ENCODE data around the gene NBR1.
A peak's percentile ranks its signal among the peaks of the same experiment; 100 is the strongest.
"Not testable (repeated sequence)": the region's sequence is repeated elsewhere in the genome, so short reads cannot be mapped to it uniquely, and the experiment has no call there.

The NBR1 gene

DNA sequence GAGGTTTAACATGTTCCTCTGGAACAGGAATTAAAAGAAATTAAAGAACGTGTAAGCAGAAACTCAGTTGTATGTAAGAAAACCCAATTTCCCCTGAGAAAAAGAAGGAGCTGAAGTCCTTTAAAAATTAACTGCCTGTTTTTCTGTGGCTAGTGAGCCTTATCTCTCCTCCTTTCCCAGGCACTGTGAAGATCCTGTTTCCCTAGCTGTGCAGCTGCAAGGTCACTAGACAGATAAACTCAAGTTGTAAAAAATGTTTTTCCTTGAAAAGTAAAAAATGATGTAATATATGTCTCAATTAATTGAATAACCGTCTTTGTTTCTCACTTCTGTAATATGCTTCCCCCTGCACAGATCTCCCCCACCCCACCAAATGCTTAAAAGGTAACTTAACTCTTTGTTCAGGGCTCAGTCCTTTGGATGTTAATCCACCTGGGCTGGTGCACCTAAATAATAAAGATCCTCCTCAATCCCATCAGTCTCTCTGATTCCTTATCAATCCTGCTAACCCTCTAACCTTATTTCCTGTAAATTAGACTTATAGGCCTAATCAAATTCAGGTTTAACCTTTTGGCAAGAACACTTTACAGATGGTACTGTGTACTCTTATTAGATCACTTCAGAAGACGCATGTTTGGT lies 17.7 kb upstream of the NBR1 start:
- peaks cover 7 to 25% of the 10 kb centered on the region in 2 experiments; a peak in 2 of 3 replicates for H3K36me3 ChIP-seq (ENCODE audit: control insufficient read depth in 2 of 2, insufficient read depth in 1 of 2, low read length in 2 of 2)
- H3K9me3 ChIP-seq (ENCODE audit: control insufficient read depth, insufficient read depth, low read depth, low read length); H3K27ac ChIP-seq (ENCODE audit: extremely low read depth, low read depth, low read length); H3K4me1 ChIP-seq (ENCODE audit: control insufficient read depth, insufficient read depth, low read length); H3K4me3 ChIP-seq (ENCODE audit: low read depth, low read length); CTCF ChIA-PET: not testable (repeated sequence)
- TF ChIP-seq SETDB1 (IDR thresholded peaks at IDR 0.05; ENCODE audit: insufficient read length, low read length), result peak; percentile 54
- POLR2A ChIA-PET, result interaction anchor here (1.0 kb wide), 1 partner anchor 30 kb away, joined by 5 read pairs; no protein-coding TSS in a partner anchor

DNA sequence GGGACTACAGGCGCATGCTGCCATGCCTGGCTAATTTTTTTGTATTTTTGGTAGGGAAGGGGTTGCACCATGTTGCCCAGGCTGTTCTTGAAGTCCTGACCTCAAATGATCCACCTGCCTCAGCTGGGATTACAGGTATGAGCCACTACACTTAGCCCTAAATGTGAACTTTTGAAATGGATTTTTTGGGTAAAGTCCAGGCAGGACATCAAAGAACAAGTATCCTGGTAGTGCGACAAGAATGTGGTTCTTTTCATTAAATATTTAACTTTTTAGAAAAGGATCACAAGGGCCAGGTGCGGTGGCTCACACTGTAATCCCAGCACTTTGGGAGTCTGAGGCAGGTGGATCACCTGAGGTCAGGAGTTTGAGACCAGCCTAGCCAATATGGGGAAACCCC lies 15.3 kb upstream of the NBR1 start:
- H3K4me3 ChIP-seq (ENCODE audit: low read depth, low read length), result no peak overlapping the region
- POLR2A ChIA-PET, result no interaction called here
- H3K36me3 ChIP-seq (ENCODE audit: control insufficient read depth in 2 of 2, insufficient read depth in 1 of 2, low read length in 2 of 2), result peaks cover 7 to 27% of the 10 kb centered on the region in 2 experiments; a peak in 2 of 3 replicates
- CTCF ChIA-PET, result interaction anchor here (0.6 kb wide), 1 partner anchor 9 kb away, joined by 3 read pairs; no protein-coding TSS in a partner anchor
- TF ChIP-seq ZNF155 (tag by site-specific recombination; IDR thresholded peaks at IDR 0.05), result no peak
- TF ChIP-seq, protein P1, sequence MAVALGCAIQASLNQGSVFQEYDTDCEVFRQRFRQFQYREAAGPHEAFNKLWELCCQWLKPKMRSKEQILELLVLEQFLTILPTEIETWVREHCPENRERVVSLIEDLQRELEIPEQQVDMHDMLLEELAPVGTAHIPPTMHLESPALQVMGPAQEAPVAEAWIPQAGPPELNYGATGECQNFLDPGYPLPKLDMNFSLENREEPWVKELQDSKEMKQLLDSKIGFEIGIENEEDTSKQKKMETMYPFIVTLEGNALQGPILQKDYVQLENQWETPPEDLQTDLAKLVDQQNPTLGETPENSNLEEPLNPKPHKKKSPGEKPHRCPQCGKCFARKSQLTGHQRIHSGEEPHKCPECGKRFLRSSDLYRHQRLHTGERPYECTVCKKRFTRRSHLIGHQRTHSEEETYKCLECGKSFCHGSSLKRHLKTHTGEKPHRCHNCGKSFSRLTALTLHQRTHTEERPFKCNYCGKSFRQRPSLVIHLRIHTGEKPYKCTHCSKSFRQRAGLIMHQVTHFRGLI (tag by site-specific recombination; IDR thresholded peaks at IDR 0.05), result no peak
- no peak for TF ChIP-seq SP7 (tag by site-specific recombination; IDR thresholded peaks at IDR 0.05)
- no peak for TF ChIP-seq ZNF585B (tag by site-specific recombination; IDR thresholded peaks at IDR 0.05)
- TF ChIP-seq ZSCAN23 (tag by site-specific recombination; IDR thresholded peaks at IDR 0.05), result no peak
- TF ChIP-seq MZF1 (tag by site-specific recombination; IDR thresholded peaks at IDR 0.05; ENCODE audit: borderline replicate concordance), result no peak
- TF ChIP-seq ZNF302 (tag by site-specific recombination; IDR thresholded peaks at IDR 0.05; ENCODE audit: low read depth), result no peak
- no peak for TF ChIP-seq SETDB1 (IDR thresholded peaks at IDR 0.05; ENCODE audit: insufficient read length, low read length)
- TF ChIP-seq ZNF248 (tag by site-specific recombination; IDR thresholded peaks at IDR 0.05), result no peak
- no peak for TF ChIP-seq ZNF548 (tag by site-specific recombination; IDR thresholded peaks at IDR 0.05)
- TF ChIP-seq ZNF184 (tag by site-specific recombination; IDR thresholded peaks at IDR 0.05), result no peak
- no peak overlapping the region for H3K27ac ChIP-seq (ENCODE audit: extremely low read depth, low read depth, low read length)
- no peaks in the 10 kb centered on the region for H3K4me1 ChIP-seq (ENCODE audit: control insufficient read depth, insufficient read depth, low read length)
- H3K9me3 ChIP-seq (ENCODE audit: control insufficient read depth, insufficient read depth, low read depth, low read length), result no peaks in the 10 kb centered on the region

DNA sequence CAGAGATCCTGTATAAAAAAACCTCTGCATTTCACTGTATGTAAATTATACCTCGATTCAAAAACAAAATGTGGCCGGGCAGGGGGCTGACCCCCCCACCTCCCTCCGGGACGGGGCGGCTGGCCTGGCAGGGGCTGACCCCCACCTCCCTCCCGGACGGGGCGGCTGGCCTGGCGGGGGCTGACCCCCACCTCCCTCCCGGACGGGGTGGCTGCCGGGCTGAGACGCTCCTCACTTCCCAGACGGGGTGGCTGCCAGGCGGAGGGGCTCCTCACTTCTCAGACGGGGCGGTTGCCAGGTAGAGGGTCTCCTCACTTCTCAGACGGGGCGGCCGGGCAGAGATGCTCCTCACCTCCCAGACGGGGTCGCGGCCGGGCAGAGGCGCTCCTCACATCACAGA lies 11.8 kb upstream of the NBR1 start:
- CTCF ChIA-PET; H3K9me3 ChIP-seq (ENCODE audit: control insufficient read depth, insufficient read depth, low read depth, low read length); H3K4me1 ChIP-seq (ENCODE audit: control insufficient read depth, insufficient read depth, low read length); H3K4me3 ChIP-seq (ENCODE audit: low read depth, low read length); H3K27ac ChIP-seq (ENCODE audit: extremely low read depth, low read depth, low read length): not testable (repeated sequence)
- POLR2A ChIA-PET, result interaction anchor here (0.6 kb wide), 1 partner anchor 136 kb away, joined by 5 read pairs; no protein-coding TSS in a partner anchor
- peaks cover 7 to 28% of the 10 kb centered on the region in 2 experiments; a peak in 2 of 3 replicates for H3K36me3 ChIP-seq (ENCODE audit: control insufficient read depth in 2 of 2, insufficient read depth in 1 of 2, low read length in 2 of 2)

DNA sequence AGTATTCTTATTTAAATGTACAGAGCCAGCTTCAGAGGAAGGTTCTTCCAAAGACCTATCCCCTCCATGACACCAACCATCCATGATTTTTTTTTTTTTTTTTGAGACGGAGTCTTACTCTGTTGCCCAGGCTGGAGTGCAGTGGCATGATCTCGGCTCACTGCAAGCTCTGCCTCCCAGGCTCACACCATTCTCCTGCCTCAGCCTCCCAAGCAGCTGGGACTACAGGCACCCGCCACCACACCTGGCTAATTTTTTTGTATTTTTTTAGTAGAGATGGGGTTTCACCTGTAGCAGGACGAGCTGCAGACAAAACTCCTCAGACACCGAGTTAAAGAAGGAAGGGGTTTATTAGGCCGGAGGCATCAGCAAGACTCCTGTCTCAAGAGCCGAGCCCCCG lies 11.1 kb upstream of the NBR1 start:
- POLR2A ChIA-PET, result interaction anchor here (1.3 kb wide), 1 partner anchor 208 kb away, joined by 4 read pairs; no protein-coding TSS in a partner anchor
- peaks cover 7 to 31% of the 10 kb centered on the region in 2 experiments; a peak in 2 of 3 replicates for H3K36me3 ChIP-seq (ENCODE audit: control insufficient read depth in 2 of 2, insufficient read depth in 1 of 2, low read length in 2 of 2)
- H3K9me3 ChIP-seq (ENCODE audit: control insufficient read depth, insufficient read depth, low read depth, low read length); CTCF ChIA-PET; H3K27ac ChIP-seq (ENCODE audit: extremely low read depth, low read depth, low read length); H3K4me1 ChIP-seq (ENCODE audit: control insufficient read depth, insufficient read depth, low read length); H3K4me3 ChIP-seq (ENCODE audit: low read depth, low read length): not testable (repeated sequence)

DNA sequence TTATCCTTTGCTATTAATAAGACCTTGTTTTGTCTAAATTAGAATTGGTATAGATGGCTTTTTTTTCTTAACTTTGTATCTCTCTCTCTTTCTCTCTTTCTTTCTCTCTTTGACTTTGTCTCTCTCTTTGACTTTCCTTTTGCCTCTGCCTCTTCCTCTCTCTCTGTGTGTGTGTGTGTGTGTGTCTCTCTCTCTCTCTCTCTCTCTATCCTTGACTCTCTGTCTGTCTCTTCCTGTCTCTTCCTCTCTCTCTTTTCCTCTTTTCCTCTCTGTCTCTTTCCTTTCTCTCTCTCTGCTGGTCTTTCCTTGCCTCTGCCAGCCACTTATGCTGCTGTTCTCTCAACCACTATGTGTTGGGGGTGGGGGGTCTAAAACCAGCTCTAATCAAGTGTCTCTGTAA lies 5.0 kb upstream of the NBR1 start:
- H3K4me3 ChIP-seq (ENCODE audit: low read depth, low read length); CTCF ChIA-PET; POLR2A ChIA-PET; H3K9me3 ChIP-seq (ENCODE audit: control insufficient read depth, insufficient read depth, low read depth, low read length); H3K4me1 ChIP-seq (ENCODE audit: control insufficient read depth, insufficient read depth, low read length); H3K27ac ChIP-seq (ENCODE audit: extremely low read depth, low read depth, low read length): not testable (repeated sequence)
- H3K36me3 ChIP-seq (ENCODE audit: control insufficient read depth in 2 of 2, insufficient read depth in 1 of 2, low read length in 2 of 2), result peaks cover 0 to 28% of the 10 kb centered on the region in 2 experiments; a peak in 1 of 3 replicates
- TF ChIP-seq ZNF366 (tag by site-specific recombination; conservative IDR thresholded peaks at IDR 0.05) (peak; percentile 64), PRDM1 (tag by site-specific recombination; IDR thresholded peaks at IDR 0.05) (peak; percentile 66), ZNF596 (tag by site-specific recombination; IDR thresholded peaks at IDR 0.05) (peak; percentile 90)

All from HEK293 (cell line).